Nephron progenitor cell (in vitro differentiated cells): ENCODE results near the gene STARD10.

Experiments used
- DNase-seq: peaks from one replicate; pipeline ENCODE4 v3.0.0; 2021
- H3K27ac Mint-ChIP-seq: 2 replicates; pipeline ENCODE4 v1.8.0; 2021; ENCODE audit warnings: mild to moderate bottlenecking, moderate library complexity, mixed read lengths
- H3K27me3 Mint-ChIP-seq: 2 replicates; pipeline ENCODE4 v1.8.0; 2021; ENCODE audit warnings: mild to moderate bottlenecking, low read depth, mixed read lengths; ENCODE audit not compliant: poor library complexity
- H3K36me3 Mint-ChIP-seq: 2 replicates; pipeline ENCODE4 v1.8.0; 2021; ENCODE audit warnings: low read depth, mixed read lengths
- H3K4me1 Mint-ChIP-seq: 2 replicates; pipeline ENCODE4 v1.8.0; 2021; ENCODE audit warnings: mixed read lengths
- H3K4me3 Mint-ChIP-seq: 2 replicates; pipeline ENCODE4 v1.8.0; 2021; ENCODE audit warnings: mild to moderate bottlenecking, moderate library complexity, mixed read lengths
- H3K9me3 Mint-ChIP-seq: 2 replicates; pipeline ENCODE4 v1.8.0; 2021; ENCODE audit warnings: mild to moderate bottlenecking, moderate library complexity, mixed read lengths
- CTCF ChIP-seq: fragments of 200-600 bp; sonication (generic); IDR thresholded peaks from 2 replicates; pipeline ENCODE4 v1.5.0; 2021; ENCODE audit warnings: antibody characterized with exemption

Gene STARD10

DNA sequence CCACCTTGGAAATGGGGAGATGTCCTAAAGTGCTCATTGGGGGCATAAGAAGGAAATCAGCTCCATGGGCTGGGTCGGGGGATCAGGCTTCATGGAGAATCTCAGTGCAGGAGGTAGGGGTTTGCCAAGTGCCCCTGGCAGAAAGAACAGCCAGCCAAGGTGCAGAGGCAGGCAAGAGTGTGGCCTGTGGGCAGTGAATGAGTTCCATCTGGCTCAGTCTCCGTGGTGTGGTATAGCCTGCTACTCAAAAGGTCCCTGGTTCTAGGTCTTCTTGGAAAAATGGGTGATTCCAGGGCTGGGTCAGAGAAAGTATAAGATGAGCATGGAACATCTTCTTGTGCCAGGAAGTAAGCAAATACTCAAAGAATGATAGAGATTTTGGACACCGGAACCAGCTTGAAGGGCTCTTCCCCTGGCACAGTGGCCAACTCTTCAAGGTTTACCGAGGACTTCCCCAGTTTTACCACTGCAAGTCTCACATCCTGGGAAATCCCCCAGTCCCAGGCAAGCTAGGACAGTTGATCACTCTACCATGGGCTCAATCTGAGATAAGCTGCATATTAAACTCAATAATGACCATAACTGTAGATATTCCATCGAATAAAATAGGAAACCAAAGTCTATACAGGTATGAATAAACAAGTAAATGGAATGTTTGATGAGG lies 31.1 kb downstream of the STARD10 start:
- H3K36me3 Mint-ChIP-seq: peaks cover 9% of the 10 kb centered on the region

DNA sequence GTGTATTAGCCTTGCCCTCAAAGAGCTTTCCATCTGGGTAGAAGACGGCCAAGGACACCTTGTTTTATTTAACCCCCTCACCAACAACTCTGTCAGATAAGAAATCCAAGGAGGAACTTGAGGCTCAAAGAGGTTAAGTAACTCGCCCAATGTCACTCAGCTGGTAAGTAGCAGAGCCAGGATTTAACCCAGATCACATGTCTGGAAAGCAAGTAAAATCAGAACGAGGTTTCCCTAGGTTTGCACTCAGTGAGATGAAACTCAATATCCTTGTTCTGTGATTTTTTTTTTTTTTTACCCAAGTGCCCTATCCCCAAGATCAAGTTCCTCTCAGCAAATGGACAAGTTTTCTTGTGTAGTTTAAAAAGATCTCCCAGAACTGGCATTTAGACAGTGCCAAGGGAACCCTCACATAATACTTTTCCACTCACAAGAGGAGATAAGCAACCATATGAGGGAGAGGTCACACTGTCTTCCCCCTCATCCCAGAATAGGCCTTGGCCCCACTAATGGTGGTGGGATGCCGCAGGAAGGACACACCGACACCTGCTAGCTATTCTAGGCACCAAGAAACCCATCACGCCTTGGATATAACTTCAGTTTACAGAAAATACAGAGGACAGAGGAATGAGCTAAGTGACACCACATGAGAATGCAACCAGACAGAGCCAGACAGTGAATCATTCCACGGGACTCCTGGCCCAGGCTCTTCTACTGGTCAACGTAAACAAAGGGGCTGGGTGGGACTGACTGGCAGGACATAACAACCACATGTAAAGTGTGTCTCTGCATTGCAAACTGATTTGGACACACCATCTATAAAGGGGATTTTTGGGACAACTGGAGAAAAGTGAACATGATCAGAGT lies 33.1 kb downstream of the STARD10 start:
- no peak for TF ChIP-seq CTCF
- Mint-ChIP-seq H3K4me3 (no peak overlapping the region), H3K4me1 (peaks cover 49% of the 10 kb centered on the region), H3K36me3 (peaks cover 21% of the 10 kb centered on the region), H3K27ac (no peak overlapping the region), H3K9me3 (no peaks in the 10 kb centered on the region), H3K27me3 (peaks cover 8% of the 10 kb centered on the region)
- DNase-seq: no peak

More for the DNA sequence above, 31.1 kb downstream of the STARD10 start:
- DNase-seq: no peak
- Mint-ChIP-seq H3K9me3 (no peaks in the 10 kb centered on the region), H3K27me3 (peaks cover 5% of the 10 kb centered on the region), H3K27ac (no peak overlapping the region), H3K4me3 (no peak overlapping the region), H3K4me1 (peaks cover 56% of the 10 kb centered on the region)
- TF ChIP-seq CTCF: no peak

GRCh38 chr11:72759468-72759985 lies 34.3 kb downstream of the STARD10 start:
- peaks cover 50% of the 10 kb centered on the region for H3K4me1 Mint-ChIP-seq
- H3K27me3 Mint-ChIP-seq: peaks cover 10% of the 10 kb centered on the region
- H3K36me3 Mint-ChIP-seq: peaks cover 21% of the 10 kb centered on the region
- no peak for TF ChIP-seq CTCF
- H3K4me3 Mint-ChIP-seq: no peak overlapping the region
- no peak for DNase-seq
- no peaks in the 10 kb centered on the region for H3K9me3 Mint-ChIP-seq
- H3K27ac Mint-ChIP-seq: peak overlapping the region; percentile 1

- no peak overlapping the region for H3K4me3 Mint-ChIP-seq
- H3K27me3 Mint-ChIP-seq: peaks cover 14% of the 10 kb centered on the region
- DNase-seq: no peak
- no peak for TF ChIP-seq CTCF
- peak overlapping the region; percentile 1 for H3K27ac Mint-ChIP-seq
- peaks cover 21% of the 10 kb centered on the region for H3K36me3 Mint-ChIP-seq
- peaks cover 45% of the 10 kb centered on the region for H3K4me1 Mint-ChIP-seq
- no peaks in the 10 kb centered on the region for H3K9me3 Mint-ChIP-seq
These were observed 35.0 kb downstream of the STARD10 start for GRCh38 chr11:72758690-72759389.

GRCh38 chr11:72758304-72758689 lies 35.5 kb downstream of the STARD10 start:
- Mint-ChIP-seq H3K4me1 (peaks cover 40% of the 10 kb centered on the region), H3K4me3 (no peak overlapping the region), H3K27me3 (peaks cover 14% of the 10 kb centered on the region), H3K27ac (no peak overlapping the region), H3K36me3 (peaks cover 21% of the 10 kb centered on the region), H3K9me3 (no peaks in the 10 kb centered on the region)
- TF ChIP-seq CTCF: no peak
- DNase-seq: no peak
